AG04450 (cell line): ENCODE measurements around the gene PRKCH. TPM values are rescaled to one million over a fixed set of nuclear protein-coding genes. Genes with fewer than 3 reads are reported as not detected.

Experiments
- CTCF ChIA-PET: fragments of 300-600, 350-600 bp; formaldehyde crosslinking; extraction: SDS; loops from one replicate; lab custom pipeline; 2022; ENCODE audit warnings: antibody characterized with exemption, inconsistent platforms; lab: Charles Lee
- POLR2A ChIA-PET: fragments of 350-600 bp; formaldehyde crosslinking; extraction: SDS; loops from one replicate; lab custom pipeline; 2021; ENCODE audit warnings: antibody characterized with exemption, inconsistent platforms; lab: Yijun Ruan, JAX
- DNase-seq: peaks from one replicate; pipeline ENCODE4 v3.0.0-alpha.2; 2011; ENCODE audit warnings: low read depth, low spot score
- H3K27ac ChIP-seq: one replicate; pipeline ENCODE4 v1.5.1; 2012; ENCODE audit warnings: low read depth, low read length, control low read depth
- H3K27me3 ChIP-seq: one replicate; pipeline ENCODE4 v1.6.0; 2012; ENCODE audit warnings: low read length; ENCODE audit not compliant: control insufficient read depth, insufficient read depth
- H3K4me3 ChIP-seq: 2 replicates; pipeline ENCODE4 v1.5.1; 2011; ENCODE audit warnings: mild to moderate bottlenecking, low read depth, low read length, control low read depth
- H3K9me3 ChIP-seq: 2 replicates; pipeline ENCODE4 v1.5.1; 2012; ENCODE audit warnings: low read length; ENCODE audit not compliant: control insufficient read depth, insufficient read depth
- polyA plus RNA-seq: library from polyadenylated mRNA; depleted of rRNA; stranded (reverse); fragments of >200 nt; gene quantifications from 2 replicates; pipeline ENCODE4 v1.2.3, GENCODE V29; 2011
- TF ChIP-seq, protein P1 (sequence below): IDR thresholded peaks from 2 replicates; pipeline ENCODE4 v1.5.1; 2011; ENCODE audit warnings: low read depth, low read length, control low read depth, inconsistent platforms

Gene PRKCH
- polyA plus RNA-seq, 1 experiment: 1.6 TPM

DNA sequence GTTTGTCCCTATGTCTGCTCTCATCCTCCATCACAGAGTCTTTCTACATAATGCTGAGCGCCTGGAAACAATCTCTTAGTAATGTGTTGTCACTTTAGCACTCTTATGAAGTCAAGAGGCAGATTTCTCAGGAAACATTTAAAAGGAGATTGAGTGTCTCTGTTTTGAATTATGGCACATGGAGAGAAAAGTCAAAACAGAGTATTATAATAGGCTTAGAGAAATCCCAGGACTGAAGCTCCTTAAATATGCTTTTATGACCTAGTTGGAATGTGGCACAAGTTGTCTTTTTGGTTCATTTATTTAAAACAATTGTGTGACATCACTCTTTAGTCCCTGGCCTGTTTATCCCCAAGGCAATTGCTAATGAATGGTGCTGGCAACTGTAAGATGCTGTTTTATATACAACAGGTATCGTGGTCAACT, 256.1 kb downstream of the PRKCH start:
- no peak for DNase-seq
- H3K27me3 ChIP-seq: no peaks in the 10 kb centered on the region
- H3K27ac ChIP-seq: no peak overlapping the region
- H3K4me3 ChIP-seq: no peak overlapping the region
- ChIA-PET POLR2A (no interaction called here), CTCF (interaction anchor here (0.5 to 0.6 kb wide), 2 partner anchors 107 to 256 kb away, joined by 4 read pairs; no protein-coding TSS in a partner anchor)
- TF ChIP-seq, protein P1, sequence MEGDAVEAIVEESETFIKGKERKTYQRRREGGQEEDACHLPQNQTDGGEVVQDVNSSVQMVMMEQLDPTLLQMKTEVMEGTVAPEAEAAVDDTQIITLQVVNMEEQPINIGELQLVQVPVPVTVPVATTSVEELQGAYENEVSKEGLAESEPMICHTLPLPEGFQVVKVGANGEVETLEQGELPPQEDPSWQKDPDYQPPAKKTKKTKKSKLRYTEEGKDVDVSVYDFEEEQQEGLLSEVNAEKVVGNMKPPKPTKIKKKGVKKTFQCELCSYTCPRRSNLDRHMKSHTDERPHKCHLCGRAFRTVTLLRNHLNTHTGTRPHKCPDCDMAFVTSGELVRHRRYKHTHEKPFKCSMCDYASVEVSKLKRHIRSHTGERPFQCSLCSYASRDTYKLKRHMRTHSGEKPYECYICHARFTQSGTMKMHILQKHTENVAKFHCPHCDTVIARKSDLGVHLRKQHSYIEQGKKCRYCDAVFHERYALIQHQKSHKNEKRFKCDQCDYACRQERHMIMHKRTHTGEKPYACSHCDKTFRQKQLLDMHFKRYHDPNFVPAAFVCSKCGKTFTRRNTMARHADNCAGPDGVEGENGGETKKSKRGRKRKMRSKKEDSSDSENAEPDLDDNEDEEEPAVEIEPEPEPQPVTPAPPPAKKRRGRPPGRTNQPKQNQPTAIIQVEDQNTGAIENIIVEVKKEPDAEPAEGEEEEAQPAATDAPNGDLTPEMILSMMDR: no peak
- H3K9me3 ChIP-seq: no peaks in the 10 kb centered on the region

DNA sequence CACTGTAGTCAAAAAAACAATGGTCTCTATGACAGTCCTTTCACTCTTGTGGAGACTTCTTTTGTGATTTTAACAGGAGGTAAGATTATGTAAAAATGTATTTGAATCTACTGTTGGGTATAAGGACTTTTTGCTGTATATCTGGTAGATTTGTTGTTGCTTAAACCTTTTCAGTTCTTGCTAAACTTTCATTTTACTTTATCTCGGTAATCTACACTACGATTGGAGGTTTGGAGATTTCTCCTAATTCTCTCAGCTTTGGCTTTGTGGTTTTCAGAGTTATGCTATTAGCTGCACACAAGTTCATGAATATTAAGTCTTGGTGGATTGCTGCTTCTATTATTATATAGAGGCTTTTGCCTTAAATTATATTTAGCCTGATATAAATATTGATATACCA, 257.4 kb downstream of the PRKCH start:
- no peak for DNase-seq
- TF ChIP-seq, protein P1: no peak
- ChIA-PET POLR2A (no interaction called here), CTCF (no interaction called here)
- Histone ChIP-seq H3K4me3 (no peak overlapping the region), H3K27me3 (no peaks in the 10 kb centered on the region), H3K9me3 (no peaks in the 10 kb centered on the region), H3K27ac (no peak overlapping the region)

DNA sequence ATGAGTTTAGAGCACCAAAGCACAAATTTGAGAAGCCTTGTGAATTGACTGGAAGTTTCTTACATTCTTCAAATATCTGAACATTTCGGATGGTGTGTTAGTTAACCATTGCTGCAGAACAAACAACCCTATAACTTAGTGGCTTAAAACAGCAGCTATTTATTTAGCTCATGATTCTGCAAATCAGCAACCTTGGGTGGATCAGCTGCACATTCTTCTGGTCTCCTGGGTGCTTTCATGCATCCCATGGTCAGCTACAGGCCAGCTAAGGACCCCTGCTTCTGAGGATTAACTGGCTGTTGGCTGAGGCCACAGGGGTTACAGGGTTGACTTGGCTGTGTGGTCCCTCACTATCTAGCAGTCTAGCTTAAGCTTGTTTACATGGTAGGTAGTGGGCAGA, 260.0 kb downstream of the PRKCH start:
- TF ChIP-seq, protein P1: no peak
- Histone ChIP-seq H3K9me3 (no peaks in the 10 kb centered on the region), H3K27ac (no peak overlapping the region), H3K27me3 (no peaks in the 10 kb centered on the region), H3K4me3 (no peak overlapping the region)
- ChIA-PET POLR2A (no interaction called here), CTCF (no interaction called here)
- DNase-seq: no peak

DNA sequence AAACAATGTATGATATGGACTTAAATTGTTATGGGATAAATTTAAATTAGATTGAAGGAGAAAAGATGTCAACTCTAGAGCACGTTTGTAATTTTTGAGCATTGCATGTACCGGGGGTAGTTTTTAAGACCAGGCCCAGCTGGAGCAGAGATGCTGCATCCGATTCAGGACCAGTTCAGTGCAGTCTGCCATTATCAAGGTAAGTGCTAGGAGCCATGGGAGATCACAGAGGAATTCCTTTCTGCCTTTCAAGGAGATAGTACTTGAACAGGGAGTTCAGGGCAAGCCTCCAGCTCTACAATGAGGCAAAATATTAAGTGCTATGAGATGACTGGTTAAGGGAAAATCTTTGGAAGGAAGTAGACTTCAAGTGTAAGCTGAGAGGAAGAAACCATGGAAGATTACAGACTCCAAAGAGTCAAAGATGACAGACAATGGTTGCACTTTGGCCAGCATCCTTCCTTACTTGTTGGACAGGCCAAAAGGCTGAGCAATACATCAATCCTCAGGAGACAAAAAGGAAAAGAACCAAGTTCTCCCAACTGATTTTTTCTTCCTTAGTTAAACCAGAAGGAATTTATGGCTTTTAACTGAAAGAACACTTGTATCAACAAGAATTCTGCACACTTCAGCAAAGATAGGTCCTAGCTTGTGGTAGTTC, 260.7 kb downstream of the PRKCH start:
- TF ChIP-seq, protein P1: no peak
- no peak for DNase-seq
- Histone ChIP-seq H3K9me3 (no peaks in the 10 kb centered on the region), H3K4me3 (no peak overlapping the region), H3K27ac (no peak overlapping the region), H3K27me3 (no peaks in the 10 kb centered on the region)
- ChIA-PET POLR2A (no interaction called here), CTCF (no interaction called here)

DNA sequence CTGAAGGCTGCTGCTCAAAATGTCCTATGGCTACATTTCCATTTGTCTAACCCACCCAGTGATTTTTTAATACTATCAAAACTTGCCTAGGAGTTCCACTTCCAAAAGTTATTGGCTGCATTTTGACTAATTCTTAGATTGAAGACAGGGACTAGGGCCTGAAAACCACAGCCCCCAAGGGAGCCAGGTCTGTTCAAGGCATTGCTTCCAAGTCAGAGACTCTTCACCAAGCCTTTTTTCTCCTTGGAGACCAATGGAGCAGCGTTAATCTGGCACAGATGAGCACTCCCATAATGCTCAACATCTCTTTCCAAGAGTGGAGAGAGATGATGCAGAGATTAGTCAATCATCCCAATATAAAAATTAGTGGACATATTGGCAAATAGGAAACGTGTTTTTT, 261.4 kb downstream of the PRKCH start:
- TF ChIP-seq, protein P1: no peak
- Histone ChIP-seq H3K27ac (no peak overlapping the region), H3K27me3 (no peaks in the 10 kb centered on the region), H3K9me3 (no peaks in the 10 kb centered on the region), H3K4me3 (no peak overlapping the region)
- ChIA-PET POLR2A (no interaction called here), CTCF (no interaction called here)
- no peak for DNase-seq
